Muscle of back (tissue), 11 donors: ENCODE results near the gene LEO1. TPM values are rescaled to one million over a fixed set of nuclear protein-coding genes. Genes with fewer than 3 reads are reported as not detected.
A peak's percentile ranks its signal among the peaks of the same experiment; 100 is the strongest.
"Not testable (repeated sequence)": the region's sequence is repeated elsewhere in the genome, so short reads cannot be mapped to it uniquely, and the experiment has no call there.

Source experiments
- DNase-seq, 3 donors: peaks; one replicate each; pipeline versions ENCODE4 v3.0.0 to v3.0.0-alpha.2; 2013
- polyA plus RNA-seq, 10 donors: library from polyadenylated mRNA; unstranded; fragments of 120-200 nt; gene quantifications; one replicate each; pipeline ENCODE4 v1.2.1, GENCODE V29; 2013; ENCODE audit not compliant: insufficient read length in 10 of 10

Gene LEO1
- polyA plus RNA-seq, 10 donors = 20.1 to 29.2 (median 21.3) TPM

- no peak for DNase-seq
These were observed 34.4 kb upstream of the LEO1 start for GRCh38 chr15:52005748-52006701.

- DNase-seq = no peak
These were observed 33.2 kb upstream of the LEO1 start for GRCh38 chr15:52004806-52005205.

GRCh38 chr15:52003710-52004109 is 32.1 kb upstream of the LEO1 start:
- no peak for DNase-seq

GRCh38 chr15:52003089-52003488 is 31.5 kb upstream of the LEO1 start:
- DNase-seq = not testable (repeated sequence)

GRCh38 chr15:52002351-52002750 is 30.8 kb upstream of the LEO1 start:
- DNase-seq = no peak

- DNase-seq = no peak
These were observed 21.4 kb upstream of the LEO1 start for GRCh38 chr15:51992953-51993352.

- DNase-seq = no peak
These were observed 19.6 kb upstream of the LEO1 start for GRCh38 chr15:51991141-51991540.

- no peak for DNase-seq
These were observed 11.2 kb upstream of the LEO1 start for GRCh38 chr15:51982770-51983103.

GRCh38 chr15:51982013-51982769 is 10.6 kb upstream of the LEO1 start:
- DNase-seq = peak; percentile 22 to 56 (median 49)

GRCh38 chr15:51973775-51974174 is 2.2 kb upstream of the LEO1 start:
- DNase-seq = no peak

- DNase-seq = no peak
These were observed 1.6 kb upstream of the LEO1 start for GRCh38 chr15:51973220-51973619.

GRCh38 chr15:51971032-51971374 is 575 bp downstream of the LEO1 start:
- no peak for DNase-seq

GRCh38 chr15:51970132-51970817 is 1.3 kb downstream of the LEO1 start:
- no peak for DNase-seq

- DNase-seq = no peak
These were observed 1.9 kb downstream of the LEO1 start for GRCh38 chr15:51969728-51970127.

- DNase-seq = no peak
These were observed 4.0 kb downstream of the LEO1 start for GRCh38 chr15:51967583-51967982.

GRCh38 chr15:51966192-51966591 is 5.4 kb downstream of the LEO1 start:
- no peak for DNase-seq

- DNase-seq = no peak
These were observed 5.9 kb downstream of the LEO1 start for GRCh38 chr15:51965691-51966090.

- DNase-seq = no peak
These were observed 16.1 kb downstream of the LEO1 start for GRCh38 chr15:51955504-51955903.

GRCh38 chr15:51952805-51953204 is 18.8 kb downstream of the LEO1 start:
- DNase-seq = no peak

GRCh38 chr15:51947124-51947523 is 24.5 kb downstream of the LEO1 start:
- DNase-seq = no peak

GRCh38 chr15:51939216-51939615 is 32.4 kb downstream of the LEO1 start:
- DNase-seq = no peak

GRCh38 chr15:51938286-51938685 is 33.3 kb downstream of the LEO1 start:
- no peak for DNase-seq

- peak in 1 of 3 donors; percentile 5 for DNase-seq
These were observed 35.5 kb downstream of the LEO1 start for GRCh38 chr15:51936105-51936478.
